HCT116 (cell line): ENCODE measurements around the gene DENND4A. TPM values are rescaled to one million over a fixed set of nuclear protein-coding genes. Genes with fewer than 3 reads are reported as not detected.

Source experiments
- ATAC-seq: fragments of 200-7000 bp; cut with Tn5 transposase; 2 replicates; pipeline ENCODE4 v1.9.1; 2020; ENCODE audit warnings: mild to moderate bottlenecking, moderate library complexity
- BruUV-seq: library from RNA; stranded (reverse); fragments of 400-500 nt; replicated peaks from 2 replicates; lab custom pipeline; 2021; lab: Mats Ljungman, UMichigan
- CTCF ChIA-PET: fragments of 300-600 bp; sonication (Branson Sonifier 250); formaldehyde crosslinking; loops from one replicate; lab custom pipeline; 2021; ENCODE audit warnings: antibody characterized with exemption; lab: Charles Lee
- POLR2A ChIA-PET: fragments of 300-600, 350-600 bp; sonication (Branson Sonifier 250); formaldehyde crosslinking; loops from one replicate; lab custom pipeline; 2021; ENCODE audit warnings: antibody characterized with exemption; lab: Charles Lee
- RAD21 ChIA-PET, 2 experiments: fragments of 300-600 bp; sonication (Branson Sonifier 250); formaldehyde crosslinking; loops; one replicate each; lab custom pipeline; 2023; ENCODE audit warnings: low total read pairs in 2 of 2; ENCODE audit not compliant: uncharacterized antibody in 2 of 2, unreplicated experiment in 2 of 2, low non-redundant PET in 1 of 2; lab: Charles Lee
- DNase-seq: peaks from one replicate; pipeline ENCODE4 v3.0.0-alpha.2; 2010; ENCODE audit warnings: low read depth, low spot score
- H2AFZ ChIP-seq: fragments of 200-600 bp; shearing (Covaris generic), sonication (generic); 2 replicates; pipeline ENCODE4 v1.6.1; 2017; ENCODE audit warnings: low read depth, mixed run types, mixed read lengths, antibody characterized with exemption, low read length; ENCODE audit not compliant: poor library complexity, severe bottlenecking
- H3K27ac ChIP-seq: 2 replicates; pipeline ENCODE4 v1.5.1; 2012; ENCODE audit warnings: low read depth, low read length
- H3K27me3 ChIP-seq: fragments of 200-600 bp; sonication (generic); 2 replicates; pipeline ENCODE4 v1.6.1; 2016; ENCODE audit warnings: mixed run types, low read length, mixed read lengths; ENCODE audit not compliant: insufficient read depth
- H3K36me3 ChIP-seq, 2 experiments: fragments of 200-500 bp in 1 of 2; fragments of 200-600 bp in 1 of 2; sonication (Bioruptor generic) in 1 of 2; sonication (generic) in 1 of 2; 2 replicates each; pipeline versions ENCODE4 v1.5.1 to v1.6.1; 2014 to 2016; ENCODE audit warnings: low read length in 2 of 2, inconsistent platforms in 1 of 2, mixed read lengths in 1 of 2, mixed run types in 1 of 2; ENCODE audit not compliant: insufficient read depth in 2 of 2, control insufficient read depth in 1 of 2
- H3K4me1 ChIP-seq, 2 experiments: fragments of 200-600 bp in 1 of 2; sonication (generic) in 1 of 2; 2 replicates each; pipeline versions ENCODE4 v1.5.1 to v1.6.1; 2012 to 2017; ENCODE audit warnings: low read length in 2 of 2, inconsistent platforms in 1 of 2, mild to moderate bottlenecking in 1 of 2, mixed read lengths in 1 of 2, mixed run types in 1 of 2, moderate library complexity in 1 of 2; ENCODE audit not compliant: insufficient read depth in 2 of 2, control insufficient read depth in 1 of 2
- H3K4me2 ChIP-seq: fragments of 200-600 bp; sonication (generic); 2 replicates; pipeline ENCODE4 v1.6.1; 2017; ENCODE audit warnings: mixed run types, low read length, mixed read lengths
- H3K4me3 ChIP-seq, 2 experiments: fragments of 200-600 bp in 1 of 2; sonication (generic) in 1 of 2; replicated peaks in 1 of 2; 2 replicates each; pipeline ENCODE4 v1.5.1; 2011 to 2016; ENCODE audit warnings: low read length in 2 of 2, control low read depth in 1 of 2, low read depth in 1 of 2, mild to moderate bottlenecking in 1 of 2, mixed read lengths in 1 of 2, mixed run types in 1 of 2
- H3K79me2 ChIP-seq: fragments of 200-600 bp; sonication (generic); 2 replicates; pipeline ENCODE4 v1.6.1; 2017; ENCODE audit warnings: mild to moderate bottlenecking, mixed run types, low read length, moderate library complexity, mixed read lengths; ENCODE audit not compliant: insufficient read depth
- H3K9ac ChIP-seq: fragments of 200-600 bp; sonication (generic); 2 replicates; pipeline ENCODE4 v1.6.1; 2016; ENCODE audit warnings: low read length, mixed read lengths
- H3K9me2 ChIP-seq: fragments of 200-600 bp; sonication (generic), shearing (Covaris generic); 2 replicates; pipeline ENCODE4 v1.6.1; 2017; ENCODE audit warnings: mixed run types, mild to moderate bottlenecking, moderate library complexity; ENCODE audit not compliant: insufficient read depth
- H3K9me3 ChIP-seq, 2 experiments: fragments of 200-500 bp in 1 of 2; fragments of 200-600 bp in 1 of 2; sonication (Bioruptor generic) in 1 of 2; sonication (generic) in 1 of 2; 2 replicates each; pipeline ENCODE4 v1.6.1; 2014 to 2017; ENCODE audit warnings: low read length in 2 of 2, mixed read lengths in 2 of 2, inconsistent platforms in 1 of 2, low read depth in 1 of 2, mild to moderate bottlenecking in 1 of 2, mixed run types in 1 of 2, moderate library complexity in 1 of 2; ENCODE audit not compliant: control insufficient read depth in 1 of 2, insufficient read depth in 1 of 2
- H4K20me1 ChIP-seq: fragments of 200-600 bp; sonication (generic), shearing (Covaris generic); 2 replicates; pipeline ENCODE4 v1.6.1; 2017; ENCODE audit warnings: mixed run types, mild to moderate bottlenecking, moderate library complexity; ENCODE audit not compliant: insufficient read depth
- EZH2 ChIP-seq: fragments of 200-600 bp; sonication (generic); IDR thresholded peaks from 2 replicates; pipeline ENCODE4 v1.6.1; 2017; ENCODE audit warnings: antibody characterized with exemption, mixed run types
- JUND ChIP-seq: IDR thresholded peaks from 2 replicates; pipeline ENCODE4 v1.6.1; 2012
- MAX ChIP-seq: IDR thresholded peaks from 2 replicates; pipeline ENCODE4 v1.6.1; 2012
- POLR2A ChIP-seq: IDR thresholded peaks from 2 replicates; pipeline ENCODE4 v1.7.0; 2011; ENCODE audit warnings: borderline replicate concordance; ENCODE audit not compliant: insufficient read depth, insufficient read length; ENCODE audit errors: extremely low read depth
- POLR2AphosphoS5 ChIP-seq: IDR thresholded peaks from 2 replicates; pipeline ENCODE4 v1.6.1; 2011; ENCODE audit warnings: mild to moderate bottlenecking, low read depth, low read length, moderate library complexity
- RAD21 ChIP-seq: IDR thresholded peaks from 2 replicates; pipeline ENCODE4 v1.6.1; 2012; ENCODE audit warnings: low read depth, mild to moderate bottlenecking
- REST ChIP-seq: IDR thresholded peaks from 2 replicates; pipeline ENCODE4 v1.6.1; 2012; ENCODE audit warnings: low read depth
- SP1 ChIP-seq: IDR thresholded peaks from 2 replicates; pipeline ENCODE4 v1.6.1; 2012; ENCODE audit warnings: low read depth
- SRF ChIP-seq: IDR thresholded peaks from 2 replicates; pipeline ENCODE4 v1.6.1; 2012; ENCODE audit warnings: low read depth
- ZFX ChIP-seq: fragments of 450-650 bp; IDR thresholded peaks from 2 replicates; pipeline ENCODE4 v1.6.1; 2017
- intact Hi-C: fragments of 100-400 bp; cut with micrococcal nuclease; formaldehyde crosslinking; loops from 2 replicates; pipeline ENCODE4 v1.10.0; 2022
- total RNA-seq: library from RNA; stranded (reverse); gene quantifications from one replicate; pipeline ENCODE4 v1.2.1, GENCODE V29; 2021; ENCODE audit not compliant: unreplicated experiment

Gene DENND4A
- total RNA-seq, 1 experiment from 2014 or later = 9.1 TPM

- Histone ChIP-seq H3K36me3 (no peaks in the 10 kb centered on the region), H3K9ac (no peak overlapping the region), H3K79me2 (no peaks in the 10 kb centered on the region), H3K9me2 (no peaks in the 10 kb centered on the region), H3K27me3 (no peaks in the 10 kb centered on the region), H3K27ac (no peak overlapping the region), H3K9me3 (no peaks in the 10 kb centered on the region), H3K4me1 (peaks cover 14 to 16% of the 10 kb centered on the region in 2 experiments), H3K4me2 (no peak overlapping the region), H2AFZ (no peak overlapping the region), H3K4me3 (no peak overlapping the region), H4K20me1 (no peaks in the 10 kb centered on the region)
- ChIA-PET RAD21 (interaction anchor here in 1 of 2 experiments (0.7 kb wide), 1 partner anchor 51 kb away, joined by 3 read pairs; no protein-coding TSS in a partner anchor), CTCF (interaction anchor here (0.9 to 1.8 kb wide), 11 partner anchors 8 to 242 kb away, joined by 3 to 11 read pairs (median 5); partner anchors contain the start of gene RAB11A), POLR2A (interaction anchor here (1.4 to 2.1 kb wide), 2 partner anchors 25 to 32 kb away, joined by 3 to 6 read pairs; partner anchors contain the start of gene RAB11A)
- no TSS peak for BruUV-seq
- no peak for DNase-seq
- intact Hi-C loops = loop anchor here (5.0 to 10.0 kb wide), 2 partner anchors 240 to 523 kb away; no protein-coding TSS in a partner anchor
- TF ChIP-seq RAD21 = no peak
- TF ChIP-seq POLR2A = no peak
- TF ChIP-seq SRF = no peak
- TF ChIP-seq POLR2AphosphoS5 = no peak
- TF ChIP-seq JUND = no peak
- TF ChIP-seq MAX = no peak
- TF ChIP-seq SP1 = no peak
- no peak for TF ChIP-seq ZFX
- no peak for TF ChIP-seq EZH2
- no peak for TF ChIP-seq REST
- ATAC-seq = no peak
Measured at GRCh38 chr15:65837301-65838294, 45.5 kb upstream of the DENND4A start.
